GM18951 (cell line): ENCODE data around the gene C1orf167.

Experiments
- POLR2A ChIP-seq: IDR thresholded peaks from 4 replicates; pipeline ENCODE4 v1.6.1; 2011; ENCODE audit warnings: mild to moderate bottlenecking; ENCODE audit not compliant: insufficient read length, insufficient read depth; ENCODE audit errors: extremely low read depth
- in situ Hi-C: fragments of 300-500 bp; cut with MboI; formaldehyde crosslinking; loops from one replicate; pipeline ENCODE4 v1.12.0; 2022; ENCODE audit warnings: low sequenced_read_pairs, mixed read lengths, inconsistent platforms; ENCODE audit not compliant: unreplicated experiment

Gene C1orf167, protein sequence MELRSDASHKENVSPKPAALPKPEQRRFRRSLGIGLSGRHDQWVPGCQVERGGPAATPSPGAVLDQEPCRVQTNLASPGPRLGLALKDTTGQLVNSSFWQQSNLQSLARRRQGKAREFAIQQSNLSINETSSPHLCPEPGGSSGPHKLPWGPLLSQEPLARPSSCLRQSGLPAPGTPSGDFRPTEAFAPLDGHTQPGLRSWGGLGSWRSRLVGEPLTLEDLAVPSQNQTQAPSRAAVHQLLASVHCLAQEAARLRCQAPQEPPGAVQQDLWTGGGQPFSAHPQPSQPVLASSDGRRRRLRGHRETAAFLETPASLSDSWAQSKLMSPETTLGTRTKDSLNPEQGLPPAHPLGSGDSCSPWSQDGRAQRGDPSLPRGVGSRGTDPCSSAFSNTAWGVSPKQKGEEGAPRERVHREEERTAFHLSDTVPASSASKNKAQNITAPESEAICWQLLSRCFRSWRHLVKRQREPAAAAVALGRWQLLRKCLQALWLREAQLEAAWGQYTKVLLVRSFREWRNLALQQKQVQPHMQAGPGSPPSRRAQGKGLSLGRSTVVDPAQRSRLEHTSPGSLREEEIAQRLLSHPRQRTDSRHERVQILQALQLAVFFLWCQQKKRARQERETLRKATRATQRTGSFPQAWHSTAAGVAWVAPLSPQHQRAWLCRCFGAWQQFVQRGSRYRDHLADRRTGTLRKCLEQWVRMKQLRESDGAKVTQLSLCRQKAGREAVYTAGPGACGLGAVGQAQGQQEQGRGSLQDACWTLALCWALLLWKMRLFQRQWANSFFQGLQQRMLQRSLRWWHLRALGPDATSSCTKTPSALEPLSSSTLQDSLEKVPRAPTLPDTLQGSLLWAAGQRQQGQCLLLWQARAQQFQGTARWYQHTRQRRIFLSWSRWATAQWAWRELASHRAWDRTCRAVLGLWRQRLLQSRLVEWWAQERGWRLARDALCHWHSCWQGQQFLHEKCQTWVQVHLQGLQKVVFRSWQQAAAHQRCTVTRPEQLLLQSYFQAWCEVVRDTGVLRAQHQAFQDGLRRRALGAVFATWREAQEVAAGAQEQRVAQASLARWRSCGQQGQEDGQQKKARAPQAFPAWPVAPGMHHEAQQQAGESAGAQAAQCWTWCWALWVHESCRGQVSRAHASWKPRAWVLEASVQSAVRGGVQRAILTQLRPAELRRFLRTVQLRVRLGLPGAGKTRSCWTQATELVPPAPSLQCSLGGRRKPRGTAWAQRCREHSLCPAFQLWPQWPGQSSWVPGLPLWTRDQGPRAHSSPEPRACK (N-terminal part only)

DNA sequence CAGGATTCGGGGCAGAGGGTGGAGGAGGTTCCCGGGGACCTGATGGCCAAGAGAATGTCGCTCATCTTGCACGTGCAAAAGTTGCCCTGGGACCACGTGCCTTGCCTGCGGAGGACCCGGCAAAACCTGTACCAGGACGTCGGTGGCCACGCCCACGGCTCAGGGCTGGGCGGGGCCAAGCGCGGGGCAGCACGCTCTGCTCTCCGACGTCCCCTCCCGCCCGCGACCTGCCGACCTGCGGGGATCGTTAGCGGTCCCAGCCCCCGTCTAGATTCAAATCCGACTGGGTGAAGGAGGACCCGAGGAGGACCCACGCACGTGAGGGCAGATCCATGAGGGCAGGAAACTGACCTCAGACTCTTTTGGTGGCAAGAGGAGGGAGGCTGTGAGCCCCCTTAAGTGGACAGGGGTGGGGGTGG lies at the start of gene C1orf167:
C1orf167 (plus strand) TSS at position 206 of the 419 bp plus-strand sequence. CDS start 2,208 bp downstream, outside the sequence.
- in situ Hi-C loops: no loop called here

GRCh38 chr1:11712285-11712684 lies 49.7 kb upstream of the C1orf167 start:
- TF ChIP-seq POLR2A: no peak
- in situ Hi-C loops: no loop called here

More for the DNA sequence above, at the start of gene C1orf167:
- no peak for TF ChIP-seq POLR2A

DNA sequence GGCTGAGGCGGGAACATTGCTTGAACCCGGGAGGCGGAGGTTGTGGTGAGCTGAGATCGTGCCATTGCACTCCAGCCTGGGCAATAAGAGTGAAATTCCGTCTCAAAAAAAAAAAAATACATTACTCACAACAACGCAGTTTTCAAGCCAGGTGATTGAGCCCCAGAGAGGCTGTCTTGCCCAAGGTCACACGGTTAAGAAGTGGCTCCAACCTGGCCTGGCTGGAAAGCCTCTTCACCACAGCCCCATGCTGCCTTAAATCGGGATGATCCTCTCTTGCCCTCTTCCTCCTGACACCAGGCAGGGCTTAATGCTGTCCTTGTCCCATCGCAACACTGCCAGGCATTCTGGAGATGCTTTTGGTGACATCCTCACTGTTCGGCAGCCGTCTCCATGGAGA lies 48.9 kb upstream of the C1orf167 start:
- in situ Hi-C loops: no loop called here
- no peak for TF ChIP-seq POLR2A

GRCh38 chr1:11714831-11715575 lies 47.0 kb upstream of the C1orf167 start:
- no peak for TF ChIP-seq POLR2A
- in situ Hi-C loops: no loop called here

DNA sequence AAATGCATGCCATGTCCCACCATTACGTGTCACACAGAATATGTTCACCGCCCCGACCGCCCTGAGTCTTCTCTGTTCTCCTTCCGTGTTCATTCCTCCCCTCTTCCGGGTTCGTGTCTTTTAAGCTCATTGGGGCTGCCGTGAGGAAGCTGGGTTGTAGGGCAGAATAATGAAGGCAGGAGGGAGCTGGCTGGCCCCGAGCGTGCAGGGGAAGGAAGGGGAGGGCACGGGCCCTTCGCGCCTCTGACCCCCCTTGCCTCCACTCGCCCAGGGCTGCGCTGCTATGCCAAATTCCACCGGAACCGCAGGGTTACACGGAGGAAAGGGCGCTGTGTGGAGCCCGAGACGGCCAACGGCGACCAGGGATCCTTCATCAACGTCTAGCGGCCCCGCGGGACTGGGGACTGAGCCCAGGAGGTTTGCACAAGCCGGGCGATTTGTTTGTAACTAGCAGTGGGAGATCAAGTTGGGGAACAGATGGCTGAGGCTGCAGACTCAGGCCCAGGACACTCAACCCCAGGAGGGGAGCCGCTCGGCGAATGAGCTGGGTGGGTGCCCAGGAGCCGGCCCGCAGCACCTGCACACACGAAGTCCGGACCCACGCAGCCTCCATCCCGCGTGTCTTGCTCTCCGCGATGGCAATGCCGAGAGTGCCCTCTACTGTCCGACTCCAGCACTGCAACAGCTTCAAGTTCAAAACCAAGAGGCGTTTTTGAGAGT lies 42.5 kb upstream of the C1orf167 start:
- in situ Hi-C loops: no loop called here

GRCh38 chr1:11720033-11720376 lies 42.0 kb upstream of the C1orf167 start:
- no peak for TF ChIP-seq POLR2A
- in situ Hi-C loops: no loop called here

More for the DNA sequence above, 42.5 kb upstream of the C1orf167 start:
- peak; percentile 40 for TF ChIP-seq POLR2A

DNA sequence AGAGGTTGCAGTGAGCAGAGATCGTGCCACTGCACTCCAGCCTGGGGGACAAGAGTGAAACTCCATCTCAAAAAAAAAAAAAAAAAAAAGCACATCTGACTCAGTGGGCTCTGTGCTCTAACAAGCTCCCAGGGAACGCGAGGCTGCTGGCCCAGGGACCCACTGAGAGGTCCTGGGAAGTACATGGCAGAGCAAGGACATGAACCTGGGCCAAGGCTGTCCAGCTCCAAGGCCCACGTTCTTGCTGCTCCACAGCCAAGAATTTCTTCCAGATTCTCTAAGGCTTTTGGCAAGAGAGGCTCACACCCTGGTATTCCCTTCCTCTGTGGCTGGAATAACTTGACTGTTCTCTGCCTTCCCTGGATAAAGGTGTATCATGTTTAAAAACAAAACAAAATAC lies 41.5 kb upstream of the C1orf167 start:
- no peak for TF ChIP-seq POLR2A
- in situ Hi-C loops: no loop called here

- in situ Hi-C loops: no loop called here
- no peak for TF ChIP-seq POLR2A
Measured at GRCh38 chr1:11721311-11721710, 40.7 kb upstream of the C1orf167 start.

- in situ Hi-C loops: no loop called here
Measured at GRCh38 chr1:11722538-11722937, 39.5 kb upstream of the C1orf167 start.

DNA sequence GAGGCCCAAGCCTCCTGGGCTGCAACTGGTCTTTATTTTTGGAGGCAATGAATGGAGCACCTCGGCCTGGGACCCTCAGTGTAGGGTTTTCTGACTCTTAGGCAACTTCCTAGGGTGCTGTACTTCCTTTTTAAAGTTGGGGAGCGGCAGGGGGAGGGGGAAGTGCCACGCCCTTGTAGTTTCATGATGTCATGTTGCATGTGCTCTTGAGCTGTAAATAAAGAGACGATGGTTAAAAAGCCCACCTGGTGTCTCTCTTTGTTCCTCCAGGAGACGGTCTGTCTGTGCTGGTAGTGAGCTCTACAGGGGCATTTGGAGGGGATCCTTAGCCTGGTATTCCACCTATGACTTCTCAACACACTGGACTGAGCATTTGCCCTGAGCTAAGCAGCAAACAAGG lies 36.4 kb upstream of the C1orf167 start:
- in situ Hi-C loops: no loop called here
- TF ChIP-seq POLR2A: no peak

More at GRCh38 chr1:11722538-11722937, 39.5 kb upstream of the C1orf167 start:
- no peak for TF ChIP-seq POLR2A

DNA sequence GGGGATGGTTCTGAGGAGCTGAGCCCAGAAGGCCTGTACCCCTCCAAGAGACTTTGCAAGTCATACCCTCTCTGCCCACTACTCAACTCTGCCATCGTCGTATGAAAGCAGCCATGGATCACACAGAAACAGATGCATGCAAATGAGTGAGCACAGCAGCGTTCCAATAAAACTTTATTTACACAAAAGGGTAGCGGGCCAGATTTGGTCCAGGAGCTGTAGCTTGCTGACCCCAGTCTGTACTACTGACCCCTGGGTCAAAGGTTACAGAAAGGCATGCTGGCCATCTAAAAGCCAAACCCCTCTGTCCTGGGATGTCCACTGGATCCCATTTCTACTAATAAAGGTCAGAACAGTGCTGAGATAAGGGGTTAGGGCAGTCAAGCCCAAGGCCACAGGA lies 34.9 kb upstream of the C1orf167 start:
- no peak for TF ChIP-seq POLR2A
- in situ Hi-C loops: no loop called here
